GM20000 (cell line): ENCODE data around the gene KLHL14.
A peak's percentile ranks its signal among the peaks of the same experiment; 100 is the strongest.

Source experiments
- DNase-seq: peaks from one replicate; pipeline ENCODE4 v3.0.0; 2012; ENCODE audit warnings: low spot score
- TF ChIP-seq, protein P1 (sequence below): IDR thresholded peaks from 2 replicates; pipeline ENCODE4 v1.5.1; 2012; ENCODE audit warnings: mild to moderate bottlenecking, control low read depth; ENCODE audit errors: extremely low read depth, missing control alignments

Gene KLHL14

DNA sequence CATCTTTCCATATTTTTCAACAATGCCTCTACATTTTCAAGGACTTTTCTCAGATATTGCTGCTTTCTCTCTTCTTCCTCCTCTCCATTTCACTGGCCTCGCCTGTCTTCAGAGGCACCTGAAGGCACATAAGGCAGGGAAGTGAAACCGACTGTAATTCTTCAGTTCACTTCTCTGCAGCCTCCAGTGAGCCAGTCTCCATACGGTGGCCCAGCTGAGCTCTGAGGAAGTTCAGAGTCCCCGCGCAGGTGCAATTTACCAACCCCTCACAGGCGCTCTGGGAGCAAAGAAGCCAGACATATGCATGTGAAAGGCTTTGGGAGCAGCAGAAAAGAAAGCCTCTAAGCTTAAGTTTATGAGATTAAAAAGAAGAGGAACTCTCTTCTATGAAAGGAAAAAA, 12.4 kb downstream of the KLHL14 start:
- DNase-seq = peak; percentile 72
- TF ChIP-seq, protein P1, sequence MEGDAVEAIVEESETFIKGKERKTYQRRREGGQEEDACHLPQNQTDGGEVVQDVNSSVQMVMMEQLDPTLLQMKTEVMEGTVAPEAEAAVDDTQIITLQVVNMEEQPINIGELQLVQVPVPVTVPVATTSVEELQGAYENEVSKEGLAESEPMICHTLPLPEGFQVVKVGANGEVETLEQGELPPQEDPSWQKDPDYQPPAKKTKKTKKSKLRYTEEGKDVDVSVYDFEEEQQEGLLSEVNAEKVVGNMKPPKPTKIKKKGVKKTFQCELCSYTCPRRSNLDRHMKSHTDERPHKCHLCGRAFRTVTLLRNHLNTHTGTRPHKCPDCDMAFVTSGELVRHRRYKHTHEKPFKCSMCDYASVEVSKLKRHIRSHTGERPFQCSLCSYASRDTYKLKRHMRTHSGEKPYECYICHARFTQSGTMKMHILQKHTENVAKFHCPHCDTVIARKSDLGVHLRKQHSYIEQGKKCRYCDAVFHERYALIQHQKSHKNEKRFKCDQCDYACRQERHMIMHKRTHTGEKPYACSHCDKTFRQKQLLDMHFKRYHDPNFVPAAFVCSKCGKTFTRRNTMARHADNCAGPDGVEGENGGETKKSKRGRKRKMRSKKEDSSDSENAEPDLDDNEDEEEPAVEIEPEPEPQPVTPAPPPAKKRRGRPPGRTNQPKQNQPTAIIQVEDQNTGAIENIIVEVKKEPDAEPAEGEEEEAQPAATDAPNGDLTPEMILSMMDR = no peak

GRCh38 chr18:32759611-32760167, 13.1 kb downstream of the KLHL14 start:
- TF ChIP-seq, protein P1 = no peak
- no peak for DNase-seq

DNA sequence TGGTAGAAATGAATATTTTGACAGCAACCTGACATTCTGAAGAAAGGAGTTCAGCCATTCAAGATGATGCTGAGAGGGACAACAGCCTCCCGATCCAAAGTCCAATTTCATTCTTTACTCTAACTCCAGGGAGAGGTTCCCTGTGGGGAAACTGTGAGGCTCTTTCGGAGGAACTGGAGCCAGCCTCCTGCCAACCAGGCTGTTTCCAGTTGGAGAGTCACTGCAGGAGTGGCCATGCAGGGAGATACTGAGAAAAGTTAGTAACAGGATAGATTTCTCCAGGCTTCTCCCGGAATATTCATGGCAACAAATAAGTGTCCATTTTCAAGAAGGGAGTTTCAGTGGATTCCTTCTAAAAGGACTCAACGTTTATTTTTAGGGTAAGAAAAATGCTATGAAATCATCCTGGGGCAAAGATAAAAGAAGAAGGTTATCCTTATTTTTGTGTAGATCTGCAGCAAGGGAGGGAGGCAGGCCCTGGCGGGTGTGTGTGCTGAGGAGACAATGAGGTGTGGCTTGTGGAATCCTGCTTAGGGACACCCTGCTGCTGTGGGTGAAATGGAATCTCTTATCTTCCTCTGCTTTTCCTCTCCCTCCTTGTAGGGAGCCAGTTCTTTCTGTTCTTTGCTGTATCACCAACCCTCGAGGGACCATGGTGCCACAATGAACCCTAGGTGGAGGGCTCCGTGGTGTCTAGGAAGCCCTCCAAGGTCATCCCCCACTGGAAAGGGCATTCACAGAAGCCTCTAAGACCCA, 18.1 kb downstream of the KLHL14 start:
- TF ChIP-seq, protein P1 = no peak
- DNase-seq = no peak

- TF ChIP-seq, protein P1 = no peak
- no peak for DNase-seq
These were observed 19.1 kb downstream of the KLHL14 start for GRCh38 chr18:32753656-32754260.

GRCh38 chr18:32750328-32750727, 22.5 kb downstream of the KLHL14 start:
- TF ChIP-seq, protein P1 = no peak
- DNase-seq = no peak

- no peak for DNase-seq
- TF ChIP-seq, protein P1 = no peak
These were observed 23.0 kb downstream of the KLHL14 start for GRCh38 chr18:32749809-32750208.

- no peak for DNase-seq
- TF ChIP-seq, protein P1 = no peak
These were observed 30.2 kb downstream of the KLHL14 start for GRCh38 chr18:32742579-32742978.
